Dedifferentiated amniotic fluid mesenchymal stem cell (primary cell): Measurements from ENCODE around the gene ABCC1.
A peak's percentile ranks its signal among the peaks of the same experiment; 100 is the strongest.

ENCODE experiments used
- DNase-seq: peaks from one replicate; pipeline ENCODE4 v3.0.0-alpha.2; 2016; ENCODE audit errors: extremely low spot score

ABCC1 gene

GRCh38 chr16:16021646-16021987, 72.2 kb downstream of the ABCC1 start:
- no peak for DNase-seq

GRCh38 chr16:16021988-16022682, 72.7 kb downstream of the ABCC1 start:
- DNase-seq = peak; percentile 98

- no peak for DNase-seq
Observed at GRCh38 chr16:16022683-16023064, 73.3 kb downstream of the ABCC1 start.

- peak; percentile 85 for DNase-seq
Observed at GRCh38 chr16:16025214-16025968, 76.0 kb downstream of the ABCC1 start.

- no peak for DNase-seq
Observed at GRCh38 chr16:16027728-16028310, 78.4 kb downstream of the ABCC1 start.

GRCh38 chr16:16028311-16028999, 79.0 kb downstream of the ABCC1 start:
- DNase-seq = no peak

- DNase-seq = peak; percentile 37
Observed at GRCh38 chr16:16029431-16030011, 80.1 kb downstream of the ABCC1 start.

GRCh38 chr16:16030449-16030848, 81.0 kb downstream of the ABCC1 start:
- no peak for DNase-seq

GRCh38 chr16:16031401-16031800, 82.0 kb downstream of the ABCC1 start:
- no peak for DNase-seq

GRCh38 chr16:16032271-16032979, 83.0 kb downstream of the ABCC1 start:
- no peak for DNase-seq

GRCh38 chr16:16033208-16033717, 83.8 kb downstream of the ABCC1 start:
- no peak for DNase-seq

GRCh38 chr16:16036359-16036792, 87.0 kb downstream of the ABCC1 start:
- no peak for DNase-seq

- DNase-seq = no peak
Observed at GRCh38 chr16:16037521-16037920, 88.1 kb downstream of the ABCC1 start.

- no peak for DNase-seq
Observed at GRCh38 chr16:16037970-16038369, 88.6 kb downstream of the ABCC1 start.

- DNase-seq = no peak
Observed at GRCh38 chr16:16038950-16039349, 89.5 kb downstream of the ABCC1 start.

- no peak for DNase-seq
Observed at GRCh38 chr16:16041196-16041892, 91.9 kb downstream of the ABCC1 start.

GRCh38 chr16:16042076-16042475, 92.7 kb downstream of the ABCC1 start:
- DNase-seq = peak; percentile 64

- DNase-seq = no peak
Observed at GRCh38 chr16:16045296-16045695, 95.9 kb downstream of the ABCC1 start.

GRCh38 chr16:16045879-16046278, 96.5 kb downstream of the ABCC1 start:
- no peak for DNase-seq

GRCh38 chr16:16047761-16048160, 98.3 kb downstream of the ABCC1 start:
- no peak for DNase-seq
